ENCODE measurements around the gene IRAK1BP1. TPM values are rescaled to one million over a fixed set of nuclear protein-coding genes. Genes with fewer than 3 reads are reported as not detected.

IRAK1BP1 gene
- total RNA-seq: 4.3 TPM
- long read RNA-seq, full-length matches to known transcripts: 6 of 11 reads
- long read RNA-seq, partial matches to known transcripts: 0 of 11 reads
- long read RNA-seq, other reads (novel, unspliced or antisense): 5 of 11 reads

DNA sequence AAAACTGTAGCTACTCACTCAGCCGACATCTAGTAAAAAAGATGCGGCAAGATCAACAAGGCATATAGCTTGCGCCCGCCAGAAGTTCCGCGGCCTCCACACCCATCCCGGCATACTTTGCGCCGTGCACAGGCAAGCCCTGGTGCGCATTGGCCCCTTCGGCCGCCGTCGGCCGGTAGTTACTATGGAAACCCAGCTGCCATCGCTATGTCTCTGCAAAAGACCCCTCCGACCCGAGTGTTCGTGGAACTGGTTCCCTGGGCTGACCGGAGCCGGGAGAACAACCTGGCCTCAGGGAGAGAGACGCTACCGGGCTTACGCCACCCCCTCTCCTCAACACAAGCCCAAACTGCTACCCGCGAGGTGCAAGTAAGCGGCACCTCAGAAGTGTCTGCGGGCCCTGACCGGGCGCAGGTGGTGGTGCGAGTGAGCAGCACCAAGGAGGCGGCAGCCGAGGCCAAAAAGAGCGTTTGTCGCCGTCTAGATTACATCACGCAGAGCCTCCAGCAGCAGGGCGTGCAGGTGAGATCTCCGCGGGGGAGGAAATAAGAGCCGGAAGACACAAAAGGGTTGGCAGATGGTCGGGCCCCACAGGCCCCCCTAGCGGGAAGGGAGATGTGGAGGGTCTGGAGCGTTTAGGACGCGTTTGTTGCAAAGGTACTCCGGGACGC is at the start of gene IRAK1BP1:
IRAK1BP1 (plus strand) TSS at position 182 of the 671 bp plus-strand sequence; CDS start at position 208, 26 bp downstream.
- TF ChIP-seq, protein P1, sequence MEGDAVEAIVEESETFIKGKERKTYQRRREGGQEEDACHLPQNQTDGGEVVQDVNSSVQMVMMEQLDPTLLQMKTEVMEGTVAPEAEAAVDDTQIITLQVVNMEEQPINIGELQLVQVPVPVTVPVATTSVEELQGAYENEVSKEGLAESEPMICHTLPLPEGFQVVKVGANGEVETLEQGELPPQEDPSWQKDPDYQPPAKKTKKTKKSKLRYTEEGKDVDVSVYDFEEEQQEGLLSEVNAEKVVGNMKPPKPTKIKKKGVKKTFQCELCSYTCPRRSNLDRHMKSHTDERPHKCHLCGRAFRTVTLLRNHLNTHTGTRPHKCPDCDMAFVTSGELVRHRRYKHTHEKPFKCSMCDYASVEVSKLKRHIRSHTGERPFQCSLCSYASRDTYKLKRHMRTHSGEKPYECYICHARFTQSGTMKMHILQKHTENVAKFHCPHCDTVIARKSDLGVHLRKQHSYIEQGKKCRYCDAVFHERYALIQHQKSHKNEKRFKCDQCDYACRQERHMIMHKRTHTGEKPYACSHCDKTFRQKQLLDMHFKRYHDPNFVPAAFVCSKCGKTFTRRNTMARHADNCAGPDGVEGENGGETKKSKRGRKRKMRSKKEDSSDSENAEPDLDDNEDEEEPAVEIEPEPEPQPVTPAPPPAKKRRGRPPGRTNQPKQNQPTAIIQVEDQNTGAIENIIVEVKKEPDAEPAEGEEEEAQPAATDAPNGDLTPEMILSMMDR (IDR thresholded peaks at IDR 0.05): no peak
- DNase-seq: peak; percentile 93
- ATAC-seq: peak; percentile 99
- Histone ChIP-seq H3K36me3 (no peaks in the 10 kb centered on the region), H3K27ac (peak within 1 kb of the TSS; percentile 79), H3K9me3 (no peaks in the 10 kb centered on the region), H3K27me3 (no peaks in the 10 kb centered on the region), H3K4me3 (peak within 1 kb of the TSS; percentile 87), H3K4me1 (no peaks in the 10 kb centered on the region)
- intact Hi-C loops (cut with DNase I): no loop called here

GRCh38 chr6:78824045-78824444 is 43.3 kb upstream of the IRAK1BP1 start:
- Histone ChIP-seq H3K9me3 (no peaks in the 10 kb centered on the region), H3K4me3 (no peak overlapping the region), H3K27ac (no peak overlapping the region), H3K27me3 (no peaks in the 10 kb centered on the region), H3K36me3 (no peaks in the 10 kb centered on the region), H3K4me1 (no peaks in the 10 kb centered on the region)
- TF ChIP-seq, protein P1 (IDR thresholded peaks at IDR 0.05): no peak
- DNase-seq (no peak), ATAC-seq (no peak)
- intact Hi-C loops (cut with DNase I): no loop called here

GRCh38 chr6:78829407-78829806 is 37.9 kb upstream of the IRAK1BP1 start:
- TF ChIP-seq, protein P1 (IDR thresholded peaks at IDR 0.05): no peak
- ATAC-seq: no peak
- H3K4me3 ChIP-seq: no peak overlapping the region
- intact Hi-C loops (cut with DNase I): no loop called here
- no peaks in the 10 kb centered on the region for H3K9me3 ChIP-seq
- peaks cover 9% of the 10 kb centered on the region for H3K4me1 ChIP-seq
- no peaks in the 10 kb centered on the region for H3K36me3 ChIP-seq
- DNase-seq: no peak
- no peaks in the 10 kb centered on the region for H3K27me3 ChIP-seq
- no peak overlapping the region for H3K27ac ChIP-seq

DNA sequence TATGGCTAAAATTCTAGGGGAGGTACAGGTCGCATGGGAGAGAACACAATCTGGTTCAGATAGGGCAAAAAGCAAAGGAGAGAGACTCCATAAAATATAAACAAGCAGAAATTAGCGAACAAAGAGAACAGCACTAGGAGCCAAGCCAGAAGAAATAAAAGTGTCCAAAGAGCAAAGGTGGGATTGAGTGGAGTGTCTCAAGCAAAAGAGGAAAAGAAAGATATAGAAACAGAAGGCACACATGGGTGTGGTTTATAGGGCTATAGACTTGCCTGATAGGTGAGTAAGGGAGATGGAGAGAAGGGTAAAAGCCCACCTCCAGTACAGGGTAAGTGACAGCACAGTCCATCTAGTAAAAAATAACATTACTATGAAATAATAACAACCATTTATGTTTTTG is 36.5 kb upstream of the IRAK1BP1 start:
- intact Hi-C loops (cut with DNase I): no loop called here
- H3K27me3 ChIP-seq: no peaks in the 10 kb centered on the region
- H3K4me1 ChIP-seq: peaks cover 9% of the 10 kb centered on the region
- H3K36me3 ChIP-seq: no peaks in the 10 kb centered on the region
- H3K9me3 ChIP-seq: no peaks in the 10 kb centered on the region
- no peak overlapping the region for H3K27ac ChIP-seq
- TF ChIP-seq, protein P1 (IDR thresholded peaks at IDR 0.05): no peak
- H3K4me3 ChIP-seq: no peak overlapping the region
- ATAC-seq: no peak
- no peak for DNase-seq

DNA sequence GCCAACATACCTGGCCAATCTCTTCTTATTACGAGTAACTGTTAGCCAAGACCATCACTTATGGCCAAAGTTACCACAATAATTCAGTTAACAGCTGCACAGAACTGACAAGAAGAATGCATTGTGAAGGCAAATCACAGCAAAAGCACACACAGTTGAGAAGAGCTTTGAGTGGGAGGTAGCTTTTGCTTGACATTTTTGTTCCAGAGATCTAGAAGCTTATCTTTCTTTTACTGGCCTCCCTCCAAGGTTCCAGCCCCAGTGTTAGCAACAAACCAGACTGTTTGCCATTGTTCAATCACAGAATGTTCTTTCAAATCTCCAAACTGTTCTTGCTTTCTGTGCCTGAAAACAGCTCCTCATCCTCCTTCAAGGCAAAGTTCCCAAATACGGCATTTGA is 35.9 kb upstream of the IRAK1BP1 start:
- peak; percentile 65 for ATAC-seq
- no peaks in the 10 kb centered on the region for H3K9me3 ChIP-seq
- no peaks in the 10 kb centered on the region for H3K36me3 ChIP-seq
- no peaks in the 10 kb centered on the region for H3K27me3 ChIP-seq
- no peak for DNase-seq
- no peak overlapping the region for H3K4me3 ChIP-seq
- H3K4me1 ChIP-seq: peaks cover 9% of the 10 kb centered on the region
- TF ChIP-seq, protein P1 (IDR thresholded peaks at IDR 0.05): no peak
- no peak overlapping the region for H3K27ac ChIP-seq
- intact Hi-C loops (cut with DNase I): no loop called here
